ENCODE results near the gene SYDE1. TPM values are rescaled to one million over a fixed set of nuclear protein-coding genes. Genes with fewer than 3 reads are reported as not detected.
"Not testable (repeated sequence)": the region's sequence is repeated elsewhere in the genome, so short reads cannot be mapped to it uniquely, and the experiment has no call there.

The SYDE1 gene
- 4.0 and 4.4 TPM in 2 replicates for total RNA-seq (2022)
- Bru-seq, nascent RNA = percentile 42 among the genes with signal in this experiment
- BruChase-seq, experiment 1, labeled RNA remaining after a 2-hour chase = percentile 44 among the genes with signal in this experiment
- percentile 33 among the genes with signal in this experiment for BruChase-seq, experiment 2, labeled RNA remaining after a 6-hour chase
- long read RNA-seq, partial matches to known transcripts = 3 of 5 reads
- long read RNA-seq, other reads (novel, unspliced or antisense) = 0 of 5 reads

- Mint-ChIP-seq H3K27me3 (ENCODE audit: insufficient read depth, unreplicated experiment) (no peaks in the 10 kb centered on the region), H3K36me3 (ENCODE audit: insufficient read depth, unreplicated experiment) (peaks cover 3% of the 10 kb centered on the region), H3K9me3 (ENCODE audit: unreplicated experiment) (peaks cover 18% of the 10 kb centered on the region), H3K27ac (ENCODE audit: unreplicated experiment) (peak within 1 kb of the TSS; percentile 40), H3K4me1 (ENCODE audit: low read depth, unreplicated experiment) (peaks cover 9% of the 10 kb centered on the region), H3K4me3 (ENCODE audit: unreplicated experiment) (peak within 1 kb of the TSS; percentile 68)
- peak; percentile 56 to 70 for DNase-seq
- POLR2A ChIA-PET = no interaction called here
- Histone ChIP-seq H3K4me1 (0 out of 2 replicates have a peak, but pooled peaks cover 8% of the 10 kb centered on the region), H3K9me3 (peaks cover 12% of the 10 kb centered on the region), H3K36me3 (ENCODE audit: control insufficient read depth, insufficient read depth, low read length) (no peaks in the 10 kb centered on the region), H3K27me3 (replicated peaks; ENCODE audit: control insufficient read depth, insufficient read depth, low read length) (no peaks in the 10 kb centered on the region), H3K4me3 (ENCODE audit: low read depth, low read length) (peak within 1 kb of the TSS; percentile 64)
- no TSS peak for BruUV-seq (replicated peaks)
- intact Hi-C loops (cut with micrococcal nuclease; ENCODE audit: unreplicated experiment) = loop anchor here (2.0 kb wide), 1 partner anchor 17 kb away; a partner anchor contains a TSS
- TF ChIP-seq CTCF (IDR thresholded peaks at IDR 0.05; ENCODE audit: insufficient read depth in 1 of 2, low read depth in 1 of 2, low read length in 1 of 2, severe bottlenecking in 1 of 2, unreplicated experiment in 1 of 2) = no peak
- CTCF ChIA-PET = no interaction called here
Observed at GRCh38 chr19:15107061-15108010, at the start of gene SYDE1. Gene SYDE1 (plus strand): TSS chr19:15107401. CDS start chr19:15107434, 33 bp downstream.

- Mint-ChIP-seq H3K4me1 (ENCODE audit: low read depth, unreplicated experiment) (no peaks in the 10 kb centered on the region), H3K36me3 (ENCODE audit: insufficient read depth, unreplicated experiment) (no peaks in the 10 kb centered on the region), H3K9me3 (ENCODE audit: unreplicated experiment) (peaks cover 12% of the 10 kb centered on the region), H3K4me3 (ENCODE audit: unreplicated experiment) (no peak overlapping the region), H3K27me3 (ENCODE audit: insufficient read depth, unreplicated experiment) (peaks cover 23% of the 10 kb centered on the region), H3K27ac (ENCODE audit: unreplicated experiment) (no peak overlapping the region)
- H3K4me3 ChIP-seq (ENCODE audit: low read depth, low read length) = no peak overlapping the region
- no peaks in the 10 kb centered on the region for H3K9me3 ChIP-seq
- no peaks in the 10 kb centered on the region for H3K36me3 ChIP-seq (ENCODE audit: control insufficient read depth, insufficient read depth, low read length)
- no peak for DNase-seq
- H3K4me1 ChIP-seq = no peaks in the 10 kb centered on the region
- H3K27me3 ChIP-seq (replicated peaks; ENCODE audit: control insufficient read depth, insufficient read depth, low read length) = no peaks in the 10 kb centered on the region
- no TSS peak for BruUV-seq (replicated peaks)
- TF ChIP-seq CTCF (IDR thresholded peaks at IDR 0.05; ENCODE audit: insufficient read depth in 1 of 2, low read depth in 1 of 2, low read length in 1 of 2, severe bottlenecking in 1 of 2, unreplicated experiment in 1 of 2) = no peak
- intact Hi-C loops (cut with micrococcal nuclease; ENCODE audit: unreplicated experiment) = no loop called here
- ChIA-PET POLR2A (no interaction called here), CTCF (no interaction called here)
Observed at GRCh38 chr19:15062036-15062435, 45.2 kb upstream of the SYDE1 start.

- H3K27me3 ChIP-seq (replicated peaks; ENCODE audit: control insufficient read depth, insufficient read depth, low read length); H3K36me3 ChIP-seq (ENCODE audit: control insufficient read depth, insufficient read depth, low read length); BruUV-seq (replicated peaks); H3K4me3 Mint-ChIP-seq (ENCODE audit: unreplicated experiment); DNase-seq; H3K9me3 ChIP-seq; H3K27ac Mint-ChIP-seq (ENCODE audit: unreplicated experiment); H3K27me3 Mint-ChIP-seq (ENCODE audit: insufficient read depth, unreplicated experiment); H3K9me3 Mint-ChIP-seq (ENCODE audit: unreplicated experiment); H3K4me3 ChIP-seq (ENCODE audit: low read depth, low read length); H3K36me3 Mint-ChIP-seq (ENCODE audit: insufficient read depth, unreplicated experiment); POLR2A ChIA-PET; CTCF ChIA-PET; intact Hi-C loops (cut with micrococcal nuclease; ENCODE audit: unreplicated experiment): not testable (repeated sequence)
- H3K4me1 Mint-ChIP-seq (ENCODE audit: low read depth, unreplicated experiment) = peaks cover 13% of the 10 kb centered on the region
- H3K4me1 ChIP-seq = peaks cover 19% of the 10 kb centered on the region
Observed at GRCh38 chr19:15070386-15070785, 36.8 kb upstream of the SYDE1 start.
